Measurements from ENCODE around the gene SH3BGRL2.

GRCh38 chr6:79635232-79635543, 4.1 kb downstream of the SH3BGRL2 start:
- TF ChIP-seq CTCF (IDR thresholded peaks at IDR 0.05) (no peak), EZH2 (IDR thresholded peaks at IDR 0.05; ENCODE audit: borderline replicate concordance, insufficient read depth, low read depth, low read length, poor library complexity, severe bottlenecking) (no peak)

Data from B cell (primary cell).